Activated CD4-positive, alpha-beta T cell treated with anti-CD3 and anti-CD28 coated beads, Interleukin-2, amount 50 U/mL, for 24 hours (primary cell): ENCODE data around the gene KRTAP12-4.
"Not testable (repeated sequence)": the region's sequence is repeated elsewhere in the genome, so short reads cannot be mapped to it uniquely, and the experiment has no call there.

Experiments used
- DNase-seq, 2 donors: peaks; one replicate each; pipeline ENCODE4 v3.0.0-alpha.2; 2020; ENCODE audit warnings: low read depth in 1 of 2, low spot score in 1 of 2

Gene KRTAP12-4

GRCh38 chr21:44637018-44637850 lies 17.2 kb downstream of the KRTAP12-4 start, which contains the start of gene KRTAP10-10:
TSS of gene KRTAP10-10 (plus strand) at chr21:44637356. CDS start at chr21:44637418, 62 bp downstream.
- no peak for DNase-seq

- no peak for DNase-seq
These were observed 18.0 kb downstream of the KRTAP12-4 start for GRCh38 chr21:44636209-44637017.

GRCh38 chr21:44632067-44632466 lies 22.4 kb downstream of the KRTAP12-4 start:
- no peak for DNase-seq

- DNase-seq: no peak
These were observed 24.0 kb downstream of the KRTAP12-4 start for GRCh38 chr21:44630440-44630839.

- DNase-seq: no peak
These were observed 25.6 kb downstream of the KRTAP12-4 start for GRCh38 chr21:44628707-44629391.

GRCh38 chr21:44627831-44628233 lies 26.6 kb downstream of the KRTAP12-4 start:
- DNase-seq: not testable (repeated sequence)

GRCh38 chr21:44627181-44627822 lies 27.2 kb downstream of the KRTAP12-4 start:
- not testable (repeated sequence) for DNase-seq

GRCh38 chr21:44626673-44627143 lies 27.8 kb downstream of the KRTAP12-4 start, which contains the start of gene KRTAP10-9:
TSS of gene KRTAP10-9 (plus strand) at chr21:44627093. CDS start at chr21:44627172, 79 bp downstream.
- DNase-seq: no peak

- no peak for DNase-seq
These were observed 28.2 kb downstream of the KRTAP12-4 start for GRCh38 chr21:44626262-44626661.

- DNase-seq: no peak
These were observed 28.7 kb downstream of the KRTAP12-4 start for GRCh38 chr21:44625756-44626155.

GRCh38 chr21:44623575-44623974 lies 30.9 kb downstream of the KRTAP12-4 start:
- DNase-seq: no peak

GRCh38 chr21:44619886-44620285 lies 34.6 kb downstream of the KRTAP12-4 start:
- DNase-seq: no peak

- DNase-seq: peak in 1 of 2 donors; percentile 59
These were observed 35.5 kb downstream of the KRTAP12-4 start for GRCh38 chr21:44618909-44619308.

- DNase-seq: no peak
These were observed 36.0 kb downstream of the KRTAP12-4 start for GRCh38 chr21:44618504-44618903.

GRCh38 chr21:44617071-44617501 lies 37.4 kb downstream of the KRTAP12-4 start:
- DNase-seq: no peak

- DNase-seq: no peak
These were observed 37.9 kb downstream of the KRTAP12-4 start for GRCh38 chr21:44616591-44616926.

- DNase-seq: no peak
These were observed 38.4 kb downstream of the KRTAP12-4 start for GRCh38 chr21:44615911-44616590.

GRCh38 chr21:44615466-44615865 lies 39.0 kb downstream of the KRTAP12-4 start:
- no peak for DNase-seq

- DNase-seq: no peak
These were observed 39.5 kb downstream of the KRTAP12-4 start for GRCh38 chr21:44614961-44615391.

GRCh38 chr21:44614161-44614631 lies 40.3 kb downstream of the KRTAP12-4 start:
- DNase-seq: no peak
